Calu3 (cell line): Measurements from ENCODE around the gene ATP6V1A. TPM values are rescaled to one million over a fixed set of nuclear protein-coding genes. Genes with fewer than 3 reads are reported as not detected.
A peak's percentile ranks its signal among the peaks of the same experiment; 100 is the strongest.

Source experiments
- BruUV-seq: library from RNA; stranded (reverse); fragments of 400-500 nt; replicated peaks from 2 replicates; lab custom pipeline; 2021; lab: Mats Ljungman, UMichigan
- CTCF ChIA-PET: fragments of 300-600 bp; sonication (Branson Sonifier 250); formaldehyde crosslinking; loops from one replicate; lab custom pipeline; 2022; ENCODE audit warnings: antibody characterized with exemption; lab: Charles Lee
- DNase-seq: peaks from one replicate; pipeline ENCODE4 v3.0.0; 2022
- H3K27ac Mint-ChIP-seq: one replicate; pipeline ENCODE4 v1.8.0; 2022; ENCODE audit warnings: mixed read lengths; ENCODE audit not compliant: unreplicated experiment
- H3K27me3 Mint-ChIP-seq: one replicate; pipeline ENCODE4 v1.8.0; 2022; ENCODE audit warnings: mixed read lengths; ENCODE audit not compliant: unreplicated experiment
- H3K36me3 Mint-ChIP-seq: one replicate; pipeline ENCODE4 v1.8.0; 2022; ENCODE audit warnings: mild to moderate bottlenecking, moderate library complexity, mixed read lengths; ENCODE audit not compliant: insufficient read depth, unreplicated experiment
- H3K4me1 Mint-ChIP-seq: one replicate; pipeline ENCODE4 v1.8.0; 2022; ENCODE audit warnings: mild to moderate bottlenecking, low read depth, mixed read lengths; ENCODE audit not compliant: unreplicated experiment
- H3K4me3 Mint-ChIP-seq: one replicate; pipeline ENCODE4 v1.8.0; 2022; ENCODE audit warnings: mild to moderate bottlenecking, low read depth, moderate library complexity, mixed read lengths; ENCODE audit not compliant: unreplicated experiment
- H3K9me3 Mint-ChIP-seq: one replicate; pipeline ENCODE4 v1.8.0; 2022; ENCODE audit warnings: low read depth, mixed read lengths; ENCODE audit not compliant: unreplicated experiment
- CTCF ChIP-seq: fragments of 200-600 bp; IDR thresholded peaks from one replicate; pipeline ENCODE4 v1.8.0; 2022; ENCODE audit warnings: antibody characterized with exemption; ENCODE audit not compliant: unreplicated experiment
- intact Hi-C: fragments of 100-400 bp; cut with micrococcal nuclease; formaldehyde crosslinking; loops from one replicate; pipeline ENCODE4 v1.10.0; 2022; ENCODE audit not compliant: unreplicated experiment
- total RNA-seq: library from RNA; stranded (reverse); gene quantifications from 2 replicates; pipeline ENCODE4 v1.2.3, GENCODE V29; 2022

Gene ATP6V1A
- total RNA-seq, 1 experiment from 2014 or later: 65.2 TPM

DNA sequence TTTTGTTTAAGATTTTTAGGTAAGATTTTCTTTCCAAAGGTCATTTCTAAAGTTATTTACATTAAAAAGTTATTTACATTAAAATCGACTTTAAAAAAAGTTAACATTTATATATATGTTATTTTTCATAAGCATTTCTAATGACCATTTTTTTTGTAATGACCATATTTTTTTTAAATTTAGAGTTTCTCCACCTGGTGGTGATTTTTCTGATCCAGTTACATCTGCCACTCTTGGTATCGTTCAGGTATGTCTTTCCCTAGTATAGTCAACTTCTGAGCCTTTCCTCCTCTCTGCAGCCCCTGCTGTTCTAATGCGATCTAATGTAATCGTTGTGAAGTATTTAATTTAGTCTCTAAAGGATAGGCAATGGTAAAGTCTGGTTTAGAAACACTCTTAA lies 48.9 kb downstream of the ATP6V1A start:
- intact Hi-C loops: no loop called here
- Mint-ChIP-seq H3K4me1 (no peaks in the 10 kb centered on the region), H3K9me3 (no peaks in the 10 kb centered on the region), H3K27ac (no peak overlapping the region), H3K4me3 (no peak overlapping the region), H3K36me3 (peaks cover 4% of the 10 kb centered on the region), H3K27me3 (no peaks in the 10 kb centered on the region)
- no peak for TF ChIP-seq CTCF
- CTCF ChIA-PET: no interaction called here
- DNase-seq: no peak
- BruUV-seq: no TSS peak

- CTCF ChIA-PET: interaction anchor here (0.6 kb wide), 1 partner anchor 333 kb away, joined by 3 read pairs; no protein-coding TSS in a partner anchor
- Mint-ChIP-seq H3K4me3 (no peak overlapping the region), H3K9me3 (no peaks in the 10 kb centered on the region), H3K36me3 (peaks cover 6% of the 10 kb centered on the region), H3K27ac (no peak overlapping the region), H3K27me3 (no peaks in the 10 kb centered on the region), H3K4me1 (peaks cover 9% of the 10 kb centered on the region)
- no peak for TF ChIP-seq CTCF
- intact Hi-C loops: no loop called here
- no TSS peak for BruUV-seq
- DNase-seq: no peak
These were observed 56.1 kb downstream of the ATP6V1A start for GRCh38 chr3:113802795-113803455.

- H3K4me3 Mint-ChIP-seq: no peak overlapping the region
- H3K27ac Mint-ChIP-seq: peak overlapping the region; percentile 43
- no peaks in the 10 kb centered on the region for H3K9me3 Mint-ChIP-seq
- no TSS peak for BruUV-seq
- H3K27me3 Mint-ChIP-seq: no peaks in the 10 kb centered on the region
- DNase-seq: no peak
- intact Hi-C loops: no loop called here
- CTCF ChIA-PET: no interaction called here
- peaks cover 9% of the 10 kb centered on the region for H3K4me1 Mint-ChIP-seq
- H3K36me3 Mint-ChIP-seq: peaks cover 10% of the 10 kb centered on the region
- no peak for TF ChIP-seq CTCF
These were observed 57.8 kb downstream of the ATP6V1A start for GRCh38 chr3:113804661-113805060.

DNA sequence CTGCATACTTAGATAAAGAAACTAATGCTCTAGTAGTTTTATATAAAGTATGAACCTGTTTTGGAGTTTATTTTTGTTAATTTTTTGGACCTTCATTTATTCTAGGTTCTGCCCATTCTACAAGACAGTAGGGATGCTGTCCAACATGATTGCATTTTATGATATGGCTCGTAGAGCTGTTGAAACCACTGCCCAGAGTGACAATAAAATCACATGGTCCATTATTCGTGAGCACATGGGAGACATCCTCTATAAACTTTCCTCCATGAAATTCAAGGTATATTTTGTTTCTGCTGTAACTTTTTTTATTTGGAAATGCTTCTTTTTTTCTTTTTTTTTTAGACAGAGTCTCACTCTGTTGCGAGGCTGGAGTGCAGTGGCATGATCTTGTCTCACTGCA lies 58.4 kb downstream of the ATP6V1A start:
- intact Hi-C loops: no loop called here
- CTCF ChIA-PET: interaction anchor here (0.7 kb wide), 1 partner anchor 165 kb away, joined by 3 read pairs; no protein-coding TSS in a partner anchor
- H3K36me3 Mint-ChIP-seq: peaks cover 10% of the 10 kb centered on the region
- no peak for TF ChIP-seq CTCF
- H3K27ac Mint-ChIP-seq: no peak overlapping the region
- H3K27me3 Mint-ChIP-seq: no peaks in the 10 kb centered on the region
- no peak for DNase-seq
- H3K4me1 Mint-ChIP-seq: peaks cover 9% of the 10 kb centered on the region
- no TSS peak for BruUV-seq
- H3K4me3 Mint-ChIP-seq: no peak overlapping the region
- no peaks in the 10 kb centered on the region for H3K9me3 Mint-ChIP-seq
